Activated CD4-positive, alpha-beta T cell treated with anti-CD3 and anti-CD28 coated beads, Interleukin-2, amount 50 U/mL, for 1 hour (primary cell): ENCODE measurements around the gene CAMK1D.
"Not testable (repeated sequence)": the region's sequence is repeated elsewhere in the genome, so short reads cannot be mapped to it uniquely, and the experiment has no call there.

ENCODE experiments used
- DNase-seq: peaks from one replicate; pipeline ENCODE4 v3.0.0-alpha.2; 2020

Gene CAMK1D

DNA sequence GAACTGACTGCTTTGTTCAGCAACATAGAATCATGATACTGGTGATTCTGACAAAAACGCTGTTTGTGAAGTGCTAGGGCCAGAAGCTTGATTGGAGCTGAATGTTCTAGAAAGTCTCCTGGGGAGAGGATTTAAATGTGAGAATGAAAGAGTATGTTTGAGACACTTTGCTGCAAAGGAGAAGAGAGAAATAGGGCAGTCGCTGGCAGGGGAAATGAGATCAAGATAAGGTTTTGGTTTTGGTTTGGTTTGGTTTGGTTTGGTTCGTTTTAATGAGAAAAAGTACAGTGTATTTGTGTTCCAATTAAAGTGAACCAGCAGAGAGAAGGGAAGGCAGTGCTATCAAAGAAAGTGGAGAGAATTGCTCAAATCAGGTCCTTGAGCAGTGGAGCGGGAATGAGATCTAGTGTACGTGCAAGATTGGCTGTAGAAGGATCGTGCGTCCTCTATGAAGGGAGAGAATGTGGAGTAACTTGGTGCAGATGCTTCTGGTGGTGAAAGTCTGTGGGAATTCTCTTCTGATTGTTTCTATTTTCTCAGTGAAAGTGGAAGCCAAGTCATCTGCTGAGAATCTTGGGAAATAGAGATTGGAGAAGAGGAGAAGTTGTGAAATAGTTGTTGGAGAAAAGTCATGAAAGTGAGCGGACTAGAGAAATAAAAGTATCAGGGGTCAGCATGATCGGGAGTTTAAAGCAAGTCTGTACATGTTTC lies 381.6 kb downstream of the CAMK1D start:
- no peak for DNase-seq

DNA sequence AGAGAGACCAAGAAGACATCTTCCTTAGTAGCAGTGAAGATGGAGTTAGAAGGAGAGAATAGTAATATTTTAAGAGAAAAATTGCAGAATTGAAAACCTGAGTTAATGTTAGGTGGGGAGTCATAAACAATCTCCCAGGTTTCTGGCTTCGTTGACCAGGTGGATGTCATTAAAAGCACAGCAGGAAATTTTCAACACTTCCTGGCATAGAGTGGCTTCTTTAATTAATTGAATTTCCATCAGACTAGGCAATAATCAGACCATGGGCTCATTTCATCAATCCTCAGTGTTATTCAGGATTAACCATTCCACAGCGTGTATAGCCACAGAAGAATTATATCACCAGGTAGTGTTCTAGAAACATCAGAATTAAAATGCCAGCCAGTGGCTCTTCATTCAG lies 383.9 kb downstream of the CAMK1D start:
- no peak for DNase-seq

GRCh38 chr10:12735843-12736462 lies 386.6 kb downstream of the CAMK1D start:
- DNase-seq: no peak

GRCh38 chr10:12740813-12741212 lies 391.5 kb downstream of the CAMK1D start:
- DNase-seq: no peak

- DNase-seq: no peak
Observed at GRCh38 chr10:12741360-12741804, 392.0 kb downstream of the CAMK1D start.

DNA sequence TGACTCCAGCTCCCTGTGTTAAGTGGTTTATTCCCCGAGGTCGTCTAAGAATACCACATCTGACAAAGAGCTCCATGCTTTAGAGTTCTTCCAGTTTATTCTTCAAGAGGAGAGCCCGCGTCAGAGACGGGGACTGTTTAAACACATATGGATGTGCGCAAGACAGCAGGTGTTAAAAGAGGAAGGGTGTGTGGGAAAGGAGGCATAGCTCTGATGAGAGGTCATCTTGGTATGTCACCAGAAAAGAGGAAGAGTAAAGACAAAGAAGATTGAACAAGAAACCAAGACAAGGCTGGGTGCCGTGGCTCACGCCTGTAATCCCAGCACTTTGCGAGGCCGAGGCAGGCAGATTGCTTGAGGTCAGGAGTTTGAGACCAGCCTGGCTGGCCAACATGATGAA lies 393.4 kb downstream of the CAMK1D start:
- no peak for DNase-seq

DNA sequence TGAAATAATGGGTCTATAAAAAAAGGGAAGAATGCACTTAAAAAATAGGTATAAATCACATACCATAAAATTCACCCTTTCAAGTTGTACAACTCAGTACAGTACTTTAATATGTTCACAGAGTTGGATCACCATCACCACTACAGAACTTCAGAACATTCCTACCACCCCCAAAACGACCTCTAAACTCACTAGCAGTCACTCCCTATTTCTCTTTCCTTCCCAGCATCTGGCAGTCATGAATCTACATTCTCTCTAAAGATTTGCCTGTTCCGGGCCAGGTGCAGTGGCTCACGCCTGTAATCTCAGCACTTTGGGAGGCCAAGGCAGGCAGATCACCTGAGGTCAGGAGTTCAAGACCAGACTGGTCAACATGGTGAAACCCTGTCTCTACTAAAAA lies 394.1 kb downstream of the CAMK1D start:
- not testable (repeated sequence) for DNase-seq

- DNase-seq: no peak
Observed at GRCh38 chr10:12743941-12744340, 394.6 kb downstream of the CAMK1D start.

DNA sequence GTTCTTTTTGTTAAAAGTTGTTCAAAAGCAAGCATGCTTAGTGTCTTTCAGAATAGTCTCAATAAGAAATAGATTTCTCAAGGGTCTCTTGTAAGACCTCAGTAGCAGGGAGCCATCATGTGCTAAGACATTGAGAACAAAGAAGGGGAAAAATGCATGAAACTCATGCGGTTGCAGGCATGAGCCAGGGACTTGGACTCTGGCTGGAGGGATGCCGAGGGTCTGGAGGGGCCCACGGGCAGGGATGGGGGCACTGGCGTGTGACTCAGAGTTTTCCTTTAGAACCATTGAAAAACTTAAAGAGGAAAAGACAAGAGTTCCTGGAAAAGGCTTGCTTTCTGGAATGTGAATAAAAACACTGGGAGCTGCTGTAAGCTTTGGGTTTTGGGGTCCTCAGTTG lies 398.8 kb downstream of the CAMK1D start:
- DNase-seq: no peak

- DNase-seq: no peak
Observed at GRCh38 chr10:12749760-12750478, 400.6 kb downstream of the CAMK1D start.

DNA sequence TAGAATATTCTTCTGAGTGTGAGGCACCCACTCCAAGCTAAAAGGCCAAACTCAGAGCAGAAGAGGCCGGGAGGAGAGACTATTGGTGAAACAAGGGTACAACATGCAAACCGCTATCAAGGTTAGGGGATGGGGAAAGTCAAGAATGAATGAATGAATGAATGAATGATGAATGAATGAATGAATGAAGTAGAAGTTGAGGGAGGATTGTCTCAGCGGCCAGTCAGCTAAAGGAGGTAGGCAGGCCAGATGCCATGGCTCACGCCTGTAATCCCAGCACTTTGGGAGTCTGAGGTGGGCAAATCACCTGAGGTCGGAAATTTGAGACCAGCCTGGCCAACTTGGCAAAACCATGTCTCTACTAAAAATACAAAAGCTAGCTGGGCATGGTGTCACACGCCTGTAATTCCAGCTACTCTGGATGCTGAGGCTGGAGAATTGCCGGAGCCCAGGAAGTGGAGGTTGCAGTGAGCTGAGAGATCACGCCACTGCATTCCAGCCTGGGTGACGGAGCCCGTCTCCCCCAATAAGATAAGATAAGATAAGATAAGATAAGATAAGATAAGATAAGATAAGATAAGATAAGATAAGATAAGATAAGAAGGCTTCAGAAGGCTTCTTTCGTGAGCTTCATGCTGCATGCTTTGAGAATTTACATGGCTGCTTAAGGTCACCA lies 401.3 kb downstream of the CAMK1D start:
- no peak for DNase-seq

DNA sequence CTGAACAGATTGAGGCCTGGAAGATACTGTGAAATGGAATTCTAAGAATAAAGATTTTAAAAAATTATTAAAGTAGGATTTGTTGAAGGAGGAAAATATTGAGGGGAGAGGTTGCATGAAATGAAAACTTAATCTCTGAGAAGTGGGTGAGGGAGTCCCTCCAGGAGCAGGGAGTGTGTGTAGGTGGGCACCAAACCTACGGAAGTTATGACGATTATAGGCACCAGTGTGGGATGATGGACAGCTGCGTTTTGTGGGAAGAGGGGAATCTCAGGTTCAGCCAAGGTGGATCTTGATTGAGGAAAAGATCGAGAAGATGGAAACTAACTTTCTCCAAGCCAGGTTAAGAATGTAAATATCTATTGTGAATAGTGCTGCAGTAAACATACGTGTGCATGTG lies 405.7 kb downstream of the CAMK1D start:
- DNase-seq: no peak

DNA sequence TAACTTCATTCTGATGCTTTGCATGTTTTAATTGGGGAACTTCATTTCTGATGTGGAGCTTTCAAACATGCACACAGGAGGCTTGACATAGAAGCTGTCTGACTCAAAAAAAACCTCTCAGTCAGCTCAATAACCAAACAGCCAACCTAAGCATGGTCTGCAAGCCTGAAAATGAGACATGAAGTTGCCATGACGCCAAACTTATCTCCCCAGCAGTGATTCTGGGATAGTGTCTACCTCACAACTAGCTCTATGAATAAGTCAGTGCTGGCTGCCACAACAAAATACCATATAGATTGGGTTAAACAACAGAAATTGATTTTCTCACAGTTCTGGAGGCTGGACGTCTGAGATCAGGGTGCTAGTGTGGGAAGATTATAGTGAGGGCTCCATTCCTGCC lies 408.0 kb downstream of the CAMK1D start:
- DNase-seq: no peak

DNA sequence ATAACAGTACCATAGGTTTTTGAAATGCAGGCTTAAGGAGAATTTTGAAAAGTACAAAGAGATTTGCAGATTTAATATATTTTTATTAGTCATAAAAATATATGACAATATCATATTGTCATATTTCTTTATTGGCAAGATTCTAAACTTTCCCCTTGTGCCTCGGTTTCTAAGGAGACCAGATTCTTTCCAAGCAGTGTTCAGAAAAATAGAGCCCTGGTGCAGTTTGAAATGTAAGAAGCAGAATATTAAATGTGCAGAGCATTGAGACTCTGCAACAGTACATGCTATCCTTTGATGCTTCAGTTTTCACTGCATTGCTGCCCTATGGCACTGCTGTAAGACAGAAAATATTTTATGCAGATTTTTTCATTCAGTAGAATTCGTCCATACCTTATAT lies 408.9 kb downstream of the CAMK1D start:
- DNase-seq: no peak

GRCh38 chr10:12766223-12766622 lies 416.9 kb downstream of the CAMK1D start:
- DNase-seq: no peak

GRCh38 chr10:12768156-12769100 lies 419.1 kb downstream of the CAMK1D start:
- DNase-seq: no peak

- no peak for DNase-seq
Observed at GRCh38 chr10:12769323-12770044, 420.1 kb downstream of the CAMK1D start.

DNA sequence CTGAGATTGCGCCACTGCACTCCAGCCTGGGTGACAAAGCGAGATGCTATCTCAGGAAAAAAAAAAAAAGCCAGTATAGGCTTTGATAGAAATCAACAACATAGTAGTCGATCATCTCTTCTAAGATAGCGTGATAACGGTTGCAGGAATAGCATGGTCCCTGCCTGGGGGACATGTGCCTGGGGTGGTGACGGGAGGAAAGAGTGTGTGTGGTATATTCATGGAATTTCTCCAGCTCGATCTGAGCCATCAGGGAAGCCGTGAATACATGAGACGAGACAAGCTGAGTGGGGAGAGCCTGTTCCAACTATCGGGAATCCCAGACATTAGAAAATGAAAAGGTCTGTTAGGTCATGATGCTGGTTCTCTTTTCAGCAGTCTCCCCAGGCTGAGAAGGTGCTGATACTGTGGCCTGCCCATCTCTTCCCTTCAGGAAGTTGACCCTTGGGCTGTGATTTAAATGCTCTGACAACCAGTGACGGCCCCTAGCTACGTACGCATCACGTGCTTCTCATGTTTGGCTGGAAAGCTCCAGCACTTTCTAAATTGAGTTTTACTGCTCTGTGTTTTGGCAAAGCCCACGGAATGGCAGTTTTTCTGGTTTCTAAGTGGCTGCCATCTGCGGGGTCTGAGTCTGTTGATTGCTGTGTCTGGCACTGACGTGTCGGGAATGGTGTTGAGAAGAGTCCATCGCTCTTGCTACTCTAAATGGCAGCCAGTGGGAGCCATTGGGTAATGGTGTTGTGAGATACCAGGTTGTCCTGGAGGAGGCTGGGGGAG lies 422.8 kb downstream of the CAMK1D start:
- no peak for DNase-seq

DNA sequence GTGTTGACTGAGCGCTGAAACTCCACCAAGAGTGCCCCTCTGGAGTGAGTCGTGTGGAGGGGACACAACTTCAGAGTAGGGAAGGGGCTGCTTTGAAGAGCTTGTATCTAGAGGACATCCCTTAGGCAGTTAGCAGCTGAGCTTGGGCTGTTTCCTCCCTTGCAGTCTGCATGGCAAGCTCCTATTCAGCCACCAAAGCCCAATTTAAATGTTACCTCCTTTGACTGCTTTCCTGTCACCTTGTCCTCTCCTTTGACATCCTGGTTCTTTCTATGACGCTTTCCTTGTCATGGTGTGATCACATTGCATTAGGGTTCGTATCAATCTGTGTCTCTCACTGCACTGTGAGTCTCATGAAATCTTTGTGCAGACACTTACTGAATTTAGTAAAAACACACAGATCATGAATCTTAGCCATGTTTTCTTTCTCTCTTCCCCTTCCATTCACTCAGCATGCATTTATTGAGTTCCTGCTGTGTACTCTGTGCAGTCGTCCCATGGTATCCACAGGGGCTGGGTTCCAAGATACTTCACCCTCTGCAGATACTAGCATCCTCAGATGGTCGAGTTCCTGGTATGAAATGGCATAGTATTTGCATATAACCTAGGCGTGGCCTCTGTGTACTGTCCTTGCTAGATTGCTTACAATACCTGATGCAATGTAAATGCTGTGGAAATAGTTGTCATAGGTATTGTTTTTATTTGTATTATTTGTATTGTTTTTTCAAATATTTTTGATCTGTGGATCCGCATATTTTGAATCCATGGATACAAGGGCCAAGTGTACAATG lies 423.6 kb downstream of the CAMK1D start:
- DNase-seq: no peak
